GM18873 (cell line): ENCODE results near the gene FHOD3.
"Not testable (repeated sequence)": the region's sequence is repeated elsewhere in the genome, so short reads cannot be mapped to it uniquely, and the experiment has no call there.

Source experiments
- ATAC-seq: cut with Tn5 transposase; IDR thresholded peaks from one replicate; pipeline ENCODE4 v1.9.1; 2021; ENCODE audit warnings: mild to moderate bottlenecking, moderate library complexity, moderate number of reproducible peaks; ENCODE audit not compliant: unreplicated experiment, low FRiP score

Gene FHOD3

DNA sequence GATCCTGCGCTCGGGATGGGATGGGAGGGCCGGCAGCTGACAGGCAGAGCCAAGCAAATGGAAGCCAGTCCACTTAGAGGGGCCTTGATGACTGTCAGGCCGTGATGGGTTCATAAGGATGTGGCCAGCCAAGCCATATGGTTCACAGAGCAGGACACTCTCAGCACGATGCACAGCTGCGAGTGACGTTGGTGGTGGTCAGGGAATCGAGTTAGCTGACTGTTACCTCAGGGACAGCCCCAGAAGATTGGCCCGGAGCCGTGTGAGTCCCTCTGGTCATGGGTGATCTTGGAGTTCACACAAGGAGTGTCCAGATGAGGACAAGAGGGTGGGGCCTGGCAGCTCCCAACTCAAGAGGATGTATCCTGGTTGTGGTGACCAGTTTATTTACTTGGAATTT is 461.1 kb downstream of the FHOD3 start:
- no peak for ATAC-seq

DNA sequence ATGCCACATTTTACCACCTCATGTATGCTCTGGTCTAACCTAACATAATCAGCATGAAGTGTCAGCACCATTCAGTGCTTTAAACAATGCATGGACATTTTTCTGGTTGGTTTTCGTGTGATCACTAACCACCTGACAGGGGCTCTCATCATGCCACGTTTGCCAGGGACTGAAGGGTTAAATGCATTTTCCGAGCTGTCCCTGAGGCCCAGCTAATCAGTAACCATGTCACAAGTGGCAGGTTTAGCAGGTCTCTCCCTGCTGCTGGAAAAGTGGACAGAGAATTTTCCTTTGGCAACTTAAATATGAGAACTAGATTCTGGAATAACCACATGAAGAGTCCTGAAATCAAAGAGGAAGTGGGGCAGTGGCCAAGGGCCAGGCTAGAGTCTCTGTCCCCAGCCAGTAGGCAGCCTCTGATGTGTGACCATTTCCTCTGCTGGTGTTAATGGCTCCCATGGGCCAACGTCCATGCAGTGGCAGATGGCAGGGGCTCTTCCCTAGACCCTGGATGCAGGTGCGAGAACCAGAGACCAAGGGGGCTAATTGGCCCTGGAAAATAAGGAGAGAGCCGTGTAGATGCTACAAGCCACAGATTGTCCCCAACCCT is 461.8 kb downstream of the FHOD3 start:
- ATAC-seq, result no peak

- ATAC-seq, result no peak
Measured at GRCh38 chr18:36760598-36760997, 463.1 kb downstream of the FHOD3 start.

DNA sequence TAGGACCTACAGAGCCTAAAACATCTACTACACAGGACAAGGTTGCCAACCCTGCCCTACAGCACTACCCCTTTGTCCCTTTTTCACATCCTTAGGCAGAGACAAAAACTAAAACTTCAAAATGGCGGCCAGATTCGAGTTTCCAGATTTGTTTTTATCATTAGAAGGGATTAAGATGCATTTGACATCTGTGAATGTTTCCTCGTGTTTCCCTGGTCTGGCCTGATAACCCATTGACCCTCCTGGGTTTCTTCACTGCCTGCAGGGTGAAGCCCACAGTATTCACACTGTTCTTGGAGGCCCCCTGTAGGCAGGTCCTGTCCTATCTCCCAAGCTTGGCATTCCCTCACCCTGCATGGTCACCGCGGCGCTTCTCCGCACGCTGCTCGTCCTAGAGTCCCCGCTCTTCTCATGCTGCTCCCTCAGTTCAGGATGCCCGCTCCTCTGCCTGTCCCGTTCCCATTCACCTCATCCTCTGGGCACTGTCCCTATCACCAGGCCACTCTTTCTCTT is 463.7 kb downstream of the FHOD3 start:
- ATAC-seq, result no peak

DNA sequence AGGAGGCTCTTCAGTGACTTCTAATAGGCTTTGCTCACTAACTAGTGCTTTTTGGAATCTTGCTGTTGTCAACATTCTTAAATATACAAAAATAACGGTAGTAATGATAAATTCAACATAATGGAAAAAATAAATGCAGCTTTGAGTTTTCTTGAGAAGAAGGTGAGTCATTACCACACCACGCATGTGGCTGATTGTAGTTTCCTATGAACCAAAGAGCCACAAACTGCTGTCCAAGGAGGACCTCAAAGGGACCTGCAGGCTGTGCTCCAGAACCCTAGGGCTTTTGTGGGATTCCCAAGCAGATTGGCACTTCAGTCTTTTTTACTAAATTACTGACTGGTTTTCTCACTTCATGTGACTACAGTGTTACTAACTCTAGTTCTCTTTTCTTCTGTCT is 464.6 kb downstream of the FHOD3 start:
- no peak for ATAC-seq

GRCh38 chr18:36762965-36763364 is 465.5 kb downstream of the FHOD3 start:
- not testable (repeated sequence) for ATAC-seq

- no peak for ATAC-seq
Measured at GRCh38 chr18:36766836-36767235, 469.3 kb downstream of the FHOD3 start.

- ATAC-seq, result no peak
Measured at GRCh38 chr18:36769172-36769571, 471.7 kb downstream of the FHOD3 start.

- no peak for ATAC-seq
Measured at GRCh38 chr18:36769611-36770314, 472.2 kb downstream of the FHOD3 start.

DNA sequence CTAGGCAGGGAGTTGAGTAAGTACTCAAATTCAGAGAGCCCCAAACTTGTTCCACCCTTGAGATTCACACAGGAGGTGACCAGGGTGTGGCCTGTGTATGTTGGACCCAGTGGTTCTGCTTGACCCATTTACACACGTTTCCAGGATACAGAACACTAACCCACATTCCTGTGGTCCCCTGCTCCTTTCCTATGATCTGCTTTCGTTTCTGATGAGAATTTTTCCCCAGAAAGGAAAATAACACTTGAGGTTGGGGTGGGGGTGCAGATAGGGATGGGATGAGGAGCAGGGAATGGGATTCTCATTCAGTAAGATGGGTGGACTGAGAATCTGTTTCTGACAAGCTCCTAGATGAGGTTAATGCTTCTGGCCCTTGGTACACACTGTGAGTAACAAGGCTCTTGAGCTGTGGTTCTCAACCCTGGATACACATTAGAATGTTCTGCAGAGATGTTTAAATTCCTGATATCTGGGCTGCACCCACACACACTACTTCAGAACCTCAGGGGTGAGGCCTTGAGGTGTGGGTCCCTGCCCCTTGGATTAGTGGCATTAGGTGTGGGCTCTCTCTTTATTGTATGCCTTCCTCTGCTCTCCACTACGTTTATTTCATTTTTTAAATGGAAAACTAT is 472.9 kb downstream of the FHOD3 start:
- no peak for ATAC-seq

- ATAC-seq, result no peak
Measured at GRCh38 chr18:36771245-36771644, 473.7 kb downstream of the FHOD3 start.

DNA sequence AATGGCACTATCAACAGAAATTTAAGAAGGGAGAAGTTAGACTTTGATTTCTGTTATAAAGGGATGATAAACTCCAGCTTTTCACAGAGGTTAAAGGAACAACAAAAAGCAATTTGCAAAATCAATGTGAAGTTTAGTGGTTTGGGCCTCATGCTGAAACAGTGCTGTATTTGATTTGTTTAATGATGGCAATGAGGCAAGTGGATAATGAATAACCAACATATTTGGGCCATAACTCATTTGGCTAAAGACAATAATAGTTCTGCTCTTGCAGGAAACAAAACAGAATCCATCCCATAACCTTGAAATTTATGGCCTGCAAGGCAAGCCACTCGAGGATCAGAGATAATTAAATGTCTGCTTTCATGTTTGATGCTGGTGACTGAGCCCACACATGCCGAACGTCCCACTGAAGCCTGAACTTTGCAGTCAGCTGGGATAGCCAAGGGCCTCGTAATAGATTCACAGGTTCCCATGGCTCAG is 474.8 kb downstream of the FHOD3 start:
- no peak for ATAC-seq

GRCh38 chr18:36775396-36775795 is 477.9 kb downstream of the FHOD3 start:
- no peak for ATAC-seq

DNA sequence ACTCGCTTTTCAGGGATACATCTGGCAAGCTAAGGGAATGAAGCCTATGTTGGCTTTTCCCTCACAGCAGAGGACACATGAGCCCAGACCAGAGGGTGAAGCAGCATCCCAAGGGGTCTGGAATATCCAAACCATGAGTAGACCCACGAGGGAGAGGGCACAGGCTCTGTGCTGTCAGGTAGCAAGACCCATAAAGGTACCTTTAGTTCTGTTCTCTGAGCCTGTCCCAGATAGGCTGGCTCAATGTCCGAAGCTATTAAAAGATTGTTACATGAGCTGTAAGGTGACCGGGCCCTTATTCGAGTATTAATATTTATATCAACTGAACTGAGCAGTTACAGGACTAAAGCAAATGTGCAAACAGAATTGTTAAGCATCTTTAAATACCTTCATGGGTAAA is 479.1 kb downstream of the FHOD3 start:
- ATAC-seq, result no peak

GRCh38 chr18:36777566-36777965 is 480.1 kb downstream of the FHOD3 start:
- ATAC-seq, result no peak

- no peak for ATAC-seq
Measured at GRCh38 chr18:36780748-36781147, 483.2 kb downstream of the FHOD3 start.

DNA sequence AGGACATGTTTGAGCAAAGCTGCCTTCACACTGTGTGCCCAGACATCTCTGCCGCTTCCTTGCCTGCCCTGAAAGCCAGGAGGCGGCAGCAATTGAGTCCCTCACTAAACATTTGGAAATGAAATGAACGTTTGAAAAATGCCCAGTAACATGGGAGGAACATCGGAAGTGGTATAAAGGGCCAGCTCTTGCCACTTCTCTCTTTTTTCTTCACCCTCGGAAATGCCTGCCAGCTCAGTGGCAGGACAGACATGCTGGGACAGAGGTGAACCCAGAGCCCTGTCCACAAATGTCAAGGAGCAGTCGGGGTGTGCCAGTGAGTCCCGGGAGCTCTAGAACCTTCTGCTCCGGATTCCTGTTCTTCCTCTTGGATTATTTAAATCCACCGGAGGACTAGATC is 485.2 kb downstream of the FHOD3 start:
- no peak for ATAC-seq

DNA sequence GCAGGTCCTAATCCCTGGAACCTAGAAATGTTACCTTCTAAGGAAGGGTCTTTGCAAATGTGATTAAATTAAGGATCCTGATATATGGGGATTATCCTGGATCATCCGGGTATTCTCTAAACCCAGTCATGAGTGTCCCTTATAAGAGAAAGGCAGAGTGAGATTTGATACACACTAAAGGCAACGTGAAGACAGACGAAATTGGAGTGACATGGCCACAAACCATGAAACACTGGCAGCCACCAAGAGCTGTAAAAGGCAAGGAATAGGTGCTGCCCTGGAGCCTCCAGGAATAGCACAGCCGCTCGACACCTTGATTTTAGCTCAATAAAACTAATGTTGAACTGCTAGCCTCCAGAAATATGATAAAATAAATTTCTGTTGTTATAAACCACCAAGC is 486.3 kb downstream of the FHOD3 start:
- no peak for ATAC-seq

DNA sequence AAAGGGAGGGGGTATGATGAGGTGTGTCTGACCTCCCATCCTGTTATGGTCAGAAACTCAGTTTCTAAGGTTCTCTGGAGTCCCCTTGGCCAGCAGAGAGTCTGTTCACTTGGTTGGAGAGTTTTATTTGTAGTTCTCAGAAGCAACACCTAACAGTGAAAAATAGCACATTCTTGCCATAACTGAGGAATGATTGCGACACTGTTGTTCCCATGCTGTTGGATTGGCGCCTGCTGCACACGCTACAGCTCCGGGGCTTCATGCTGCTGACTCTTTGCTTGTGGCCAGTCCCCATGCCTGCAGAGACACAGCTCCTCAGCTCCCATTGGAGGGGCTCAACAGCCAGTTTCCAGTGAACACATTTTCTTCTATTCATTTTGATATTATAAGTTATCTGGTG is 489.2 kb downstream of the FHOD3 start:
- no peak for ATAC-seq

GRCh38 chr18:36792634-36793283 is 495.2 kb downstream of the FHOD3 start:
- ATAC-seq, result no peak
